ENCODE data around the gene IER5L. TPM values are rescaled to one million over a fixed set of nuclear protein-coding genes. Genes with fewer than 3 reads are reported as not detected.
"Not testable (repeated sequence)": the region's sequence is repeated elsewhere in the genome, so short reads cannot be mapped to it uniquely, and the experiment has no call there.

IER5L gene
- total RNA-seq, 1 donor from 2014 or later: 19.4 TPM

- no peak for DNase-seq
Observed at GRCh38 chr9:129138144-129138462, 40.0 kb downstream of the IER5L start.

- DNase-seq: no peak
Observed at GRCh38 chr9:129137292-129138143, 40.5 kb downstream of the IER5L start.

- DNase-seq: no peak
Observed at GRCh38 chr9:129136446-129137035, 41.5 kb downstream of the IER5L start.

GRCh38 chr9:129135476-129135875, 42.6 kb downstream of the IER5L start:
- no peak for DNase-seq

GRCh38 chr9:129133082-129133481, 45.0 kb downstream of the IER5L start:
- no peak for DNase-seq

- peak; percentile 84 for DNase-seq
Observed at GRCh38 chr9:129131300-129132145, 46.5 kb downstream of the IER5L start.

- DNase-seq: no peak
Observed at GRCh38 chr9:129130791-129131190, 47.3 kb downstream of the IER5L start.

GRCh38 chr9:129130271-129130670, 47.8 kb downstream of the IER5L start:
- DNase-seq: not testable (repeated sequence)

GRCh38 chr9:129128689-129129088, 49.4 kb downstream of the IER5L start:
- DNase-seq: no peak

- DNase-seq: peak; percentile 75
Observed at GRCh38 chr9:129126749-129127618, 51.1 kb downstream of the IER5L start.

Other genes starting within 250 kb of the IER5L start
- 38.4 and 45.6 TPM in 2 replicates for gene DOLK, start 230.7 kb downstream of the IER5L start, total RNA-seq
- gene NUP188, start 230.6 kb downstream of the IER5L start, total RNA-seq: 45.6 and 94.3 TPM in 2 replicates
- gene SH3GLB2, start 149.9 kb downstream of the IER5L start, total RNA-seq: 60.2 and 70.1 TPM in 2 replicates
- 34.4 and 39.5 TPM in 2 replicates for gene MIGA2, start 141.6 kb downstream of the IER5L start, total RNA-seq
- gene DOLPP1, start 97.2 kb downstream of the IER5L start, total RNA-seq: 10.7 and 15.5 TPM in 2 replicates
- 34.0 and 61.8 TPM in 2 replicates for gene CRAT, start 67.5 kb downstream of the IER5L start, total RNA-seq
- gene PTPA, start 66.8 kb downstream of the IER5L start, total RNA-seq: 80.0 and 145 TPM in 2 replicates